WTC11 (cell line): ENCODE measurements around the gene HOXB3. TPM values are rescaled to one million over a fixed set of nuclear protein-coding genes. Genes with fewer than 3 reads are reported as not detected.

ENCODE experiments used
- ATAC-seq: fragments of 200-7000 bp; cut with Tn5 transposase; 2 replicates; pipeline ENCODE4 v1.10.0; 2021; ENCODE audit warnings: mild to moderate bottlenecking, moderate library complexity
- CTCF ChIA-PET: fragments of 300-600 bp; sonication (Branson Sonifier 250); formaldehyde crosslinking; loops from one replicate; lab custom pipeline; 2021; ENCODE audit warnings: antibody characterized with exemption; lab: Charles Lee
- POLR2A ChIA-PET: fragments of 350-600 bp; sonication (Branson Sonifier 250); formaldehyde crosslinking; loops from one replicate; lab custom pipeline; 2021; ENCODE audit warnings: antibody characterized with exemption; lab: Charles Lee
- DNase-seq: peaks from one replicate; pipeline ENCODE4 v3.0.0; 2021; ENCODE audit warnings: low spot score
- H3K27ac Mint-ChIP-seq: 2 replicates; pipeline ENCODE4 v1.8.0; 2021; ENCODE audit warnings: mixed read lengths
- H3K27me3 Mint-ChIP-seq: 2 replicates; pipeline ENCODE4 v1.8.0; 2021; ENCODE audit warnings: low read depth, mild to moderate bottlenecking, moderate library complexity, mixed read lengths
- H3K36me3 Mint-ChIP-seq: 2 replicates; pipeline ENCODE4 v1.8.0; 2021; ENCODE audit warnings: mixed read lengths
- H3K4me1 Mint-ChIP-seq: 2 replicates; pipeline ENCODE4 v1.8.0; 2022; ENCODE audit warnings: mixed read lengths
- H3K4me3 Mint-ChIP-seq: 2 replicates; pipeline ENCODE4 v1.8.0; 2021; ENCODE audit warnings: mild to moderate bottlenecking, moderate library complexity, mixed read lengths
- H3K9me3 Mint-ChIP-seq: 2 replicates; pipeline ENCODE4 v1.8.0; 2021; ENCODE audit warnings: mixed read lengths
- AFF4 ChIP-seq: sonication (generic); formaldehyde crosslinking; IDR thresholded peaks from 2 replicates; pipeline ENCODE4 v1.8.1; 2023; ENCODE audit warnings: mild to moderate bottlenecking, missing genetic modification reagents, borderline replicate concordance
- GRHL2 ChIP-seq: fragments of 250-450 bp; sonication (Bioruptor Pico); IDR thresholded peaks from 2 replicates; pipeline ENCODE4 v1.8.0; 2022; ENCODE audit warnings: mild to moderate bottlenecking, moderate library complexity; ENCODE audit not compliant: insufficient replicate concordance, severe bottlenecking
- IRF1 ChIP-seq: sonication (generic); formaldehyde crosslinking; IDR thresholded peaks from 2 replicates; pipeline ENCODE4 v1.8.0; 2023; ENCODE audit warnings: missing genetic modification reagents
- JUN ChIP-seq: sonication (generic); formaldehyde crosslinking; IDR thresholded peaks from 2 replicates; pipeline ENCODE4 v1.8.0; 2023; ENCODE audit warnings: mild to moderate bottlenecking, missing genetic modification reagents
- KAT7 ChIP-seq: sonication (generic); formaldehyde crosslinking; IDR thresholded peaks from 2 replicates; pipeline ENCODE4 v1.8.1; 2023; ENCODE audit warnings: missing genetic modification reagents, mild to moderate bottlenecking, borderline replicate concordance
- NR2C2 ChIP-seq: sonication (generic); formaldehyde crosslinking; IDR thresholded peaks from 2 replicates; pipeline ENCODE4 v1.8.0; 2022; ENCODE audit warnings: mild to moderate bottlenecking, missing genetic modification reagents
- RORB ChIP-seq: fragments of 250-450 bp; sonication (Bioruptor Pico); IDR thresholded peaks from 2 replicates; pipeline ENCODE4 v1.9.0; 2021; ENCODE audit warnings: mild to moderate bottlenecking
- SMAD4 ChIP-seq: sonication (generic); formaldehyde crosslinking; IDR thresholded peaks from 2 replicates; pipeline ENCODE4 v1.8.0; 2022; ENCODE audit warnings: mild to moderate bottlenecking, missing genetic modification reagents
- ZBTB21 ChIP-seq: sonication (generic); formaldehyde crosslinking; IDR thresholded peaks from 2 replicates; pipeline ENCODE4 v1.8.1; 2023; ENCODE audit warnings: mild to moderate bottlenecking, missing genetic modification reagents, borderline replicate concordance
- ZNF138 ChIP-seq: sonication (generic); formaldehyde crosslinking; conservative IDR thresholded peaks from 2 replicates; pipeline ENCODE4 v1.8.1; 2022; ENCODE audit warnings: mild to moderate bottlenecking, moderate library complexity, missing genetic modification reagents
- ZNF219 ChIP-seq: sonication (generic); formaldehyde crosslinking; IDR thresholded peaks from 2 replicates; pipeline ENCODE4 v1.8.0; 2023; ENCODE audit warnings: missing genetic modification reagents, mild to moderate bottlenecking, borderline replicate concordance
- ZNF263 ChIP-seq: sonication (generic); formaldehyde crosslinking; IDR thresholded peaks from 2 replicates; pipeline ENCODE4 v1.8.1; 2022; ENCODE audit warnings: low read depth, mild to moderate bottlenecking, moderate library complexity, missing genetic modification reagents
- ZNF396 ChIP-seq: fragments of 250-450 bp; sonication (Bioruptor Pico); IDR thresholded peaks from 2 replicates; pipeline ENCODE4 v1.8.0; 2021; ENCODE audit warnings: mild to moderate bottlenecking, moderate library complexity, borderline replicate concordance
- ZNF416 ChIP-seq: fragments of 250-450 bp; sonication (Bioruptor Pico); IDR thresholded peaks from 2 replicates; pipeline ENCODE4 v1.9.0; 2021; ENCODE audit warnings: mild to moderate bottlenecking, inconsistent platforms
- ZNF671 ChIP-seq: fragments of 250-450 bp; sonication (Bioruptor Pico); IDR thresholded peaks from 2 replicates; pipeline ENCODE4 v1.8.0; 2021; ENCODE audit warnings: mild to moderate bottlenecking
- ZSCAN18 ChIP-seq: fragments of 250-450 bp; sonication (Bioruptor Pico); IDR thresholded peaks from 2 replicates; pipeline ENCODE4 v2.1.2; 2022; ENCODE audit warnings: mild to moderate bottlenecking, moderate library complexity
- total RNA-seq: library from RNA; stranded (reverse); gene quantifications from 3 replicates; pipeline ENCODE4 v1.2.3, GENCODE V29; 2021
- TF ChIP-seq, protein P1 (sequence below): sonication (generic); formaldehyde crosslinking; IDR thresholded peaks from 2 replicates; pipeline ENCODE4 v1.8.0; 2022; ENCODE audit warnings: mild to moderate bottlenecking, missing genetic modification reagents
- TF ChIP-seq, protein P2 (sequence below): sonication (generic); formaldehyde crosslinking; IDR thresholded peaks from 2 replicates; pipeline ENCODE4 v1.8.1; 2023; ENCODE audit warnings: mild to moderate bottlenecking, moderate library complexity, missing genetic modification reagents

HOXB3 gene
- total RNA-seq, 1 experiment from 2014 or later: 0.09 TPM

DNA sequence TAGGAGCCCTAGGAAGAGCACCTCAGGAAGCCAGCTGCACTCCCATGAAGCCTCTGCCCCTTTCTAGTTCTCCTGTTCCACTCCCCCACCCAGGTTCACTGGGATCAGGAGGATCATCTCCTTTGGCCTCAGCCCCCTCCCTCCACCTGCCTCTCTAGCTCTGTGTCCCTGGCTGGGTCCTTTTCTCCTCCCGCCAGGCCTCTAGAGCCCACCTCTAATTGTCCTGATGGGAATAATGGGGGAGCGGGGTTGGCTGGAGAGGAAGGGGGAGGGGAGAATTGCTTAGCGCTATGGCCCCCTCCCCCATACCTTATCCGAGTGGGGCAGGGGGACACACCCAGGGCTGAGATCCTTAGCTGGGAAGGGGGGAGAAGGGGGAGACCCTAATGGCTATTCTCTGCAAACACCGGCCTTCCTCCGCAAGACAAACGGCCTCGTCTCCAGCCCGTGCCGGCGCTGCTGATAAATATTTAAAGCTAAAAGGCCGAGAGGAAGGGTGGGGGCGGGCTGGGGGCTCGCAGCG lies 19.8 kb upstream of the HOXB3 start:
- Mint-ChIP-seq H3K4me1 (peaks cover 33% of the 10 kb centered on the region), H3K36me3 (0 out of 2 replicates have a peak, but pooled peaks cover 5% of the 10 kb centered on the region), H3K9me3 (no peaks in the 10 kb centered on the region)
- no peak for DNase-seq
- TF ChIP-seq ZNF396 (CRISPR knock-in tag) (no peak), SMAD4 (no peak), ZSCAN18 (no peak), KAT7 (CRISPR knock-in tag) (no peak), GRHL2 (no peak), RORB (CRISPR knock-in tag) (no peak), NR2C2 (no peak), ZNF263 (CRISPR knock-in tag) (no peak), JUN (no peak), ZNF138 (CRISPR knock-in tag) (no peak), IRF1 (CRISPR knock-in tag) (no peak), ZNF671 (CRISPR knock-in tag) (no peak), AFF4 (no peak), ZNF219 (CRISPR knock-in tag) (no peak)
- TF ChIP-seq, protein P1, sequence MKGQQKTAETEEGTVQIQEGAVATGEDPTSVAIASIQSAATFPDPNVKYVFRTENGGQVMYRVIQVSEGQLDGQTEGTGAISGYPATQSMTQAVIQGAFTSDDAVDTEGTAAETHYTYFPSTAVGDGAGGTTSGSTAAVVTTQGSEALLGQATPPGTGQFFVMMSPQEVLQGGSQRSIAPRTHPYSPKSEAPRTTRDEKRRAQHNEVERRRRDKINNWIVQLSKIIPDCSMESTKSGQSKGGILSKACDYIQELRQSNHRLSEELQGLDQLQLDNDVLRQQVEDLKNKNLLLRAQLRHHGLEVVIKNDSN (CRISPR knock-in tag): no peak
- TF ChIP-seq, protein P2, sequence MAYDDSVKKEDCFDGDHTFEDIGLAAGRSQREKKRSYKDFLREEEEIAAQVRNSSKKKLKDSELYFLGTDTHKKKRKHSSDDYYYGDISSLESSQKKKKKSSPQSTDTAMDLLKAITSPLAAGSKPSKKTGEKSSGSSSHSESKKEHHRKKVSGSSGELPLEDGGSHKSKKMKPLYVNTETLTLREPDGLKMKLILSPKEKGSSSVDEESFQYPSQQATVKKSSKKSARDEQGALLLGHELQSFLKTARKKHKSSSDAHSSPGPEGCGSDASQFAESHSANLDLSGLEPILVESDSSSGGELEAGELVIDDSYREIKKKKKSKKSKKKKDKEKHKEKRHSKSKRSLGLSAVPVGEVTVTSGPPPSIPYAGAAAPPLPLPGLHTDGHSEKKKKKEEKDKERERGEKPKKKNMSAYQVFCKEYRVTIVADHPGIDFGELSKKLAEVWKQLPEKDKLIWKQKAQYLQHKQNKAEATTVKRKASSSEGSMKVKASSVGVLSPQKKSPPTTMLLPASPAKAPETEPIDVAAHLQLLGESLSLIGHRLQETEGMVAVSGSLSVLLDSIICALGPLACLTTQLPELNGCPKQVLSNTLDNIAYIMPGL (CRISPR knock-in tag): no peak
- TF ChIP-seq, all 79 proteins: peak for 0
- no peak overlapping the region for H3K27ac Mint-ChIP-seq
- peaks cover 100% of the 10 kb centered on the region; the same call in 1 of the 2 replicates for H3K27me3 Mint-ChIP-seq
- ChIA-PET POLR2A (interaction anchor here (0.6 kb wide), 1 partner anchor 42 kb away, joined by 5 read pairs; no protein-coding TSS in a partner anchor), CTCF (interaction anchor here (0.5 to 2.0 kb wide), 10 partner anchors 13 to 584 kb away, joined by 3 to 9 read pairs (median 4); no protein-coding TSS in a partner anchor)
- no peak; the same call in 1 of the 2 replicates for ATAC-seq
- no peak overlapping the region for H3K4me3 Mint-ChIP-seq

- Mint-ChIP-seq H3K36me3 (0 out of 2 replicates have a peak, but pooled peaks cover 5% of the 10 kb centered on the region), H3K27ac (no peak overlapping the region), H3K4me1 (peaks cover 32% of the 10 kb centered on the region), H3K9me3 (no peaks in the 10 kb centered on the region), H3K4me3 (no peak overlapping the region), H3K27me3 (peaks cover 100% of the 10 kb centered on the region; the same call in 1 of the 2 replicates)
- ATAC-seq (no peak), DNase-seq (no peak)
- CTCF ChIA-PET: interaction anchor here (0.5 to 2.0 kb wide), 4 partner anchors 16 to 38 kb away, joined by 3 to 9 read pairs (median 5); no protein-coding TSS in a partner anchor
- TF ChIP-seq KAT7 (CRISPR knock-in tag): no peak
- TF ChIP-seq ZNF219 (CRISPR knock-in tag): no peak
- no peak for TF ChIP-seq ZNF416 (CRISPR knock-in tag)
- no peak for TF ChIP-seq ZBTB21 (CRISPR knock-in tag)
- POLR2A ChIA-PET: no interaction called here
Observed at GRCh38 chr17:48609033-48609432, 19.0 kb upstream of the HOXB3 start.
